Stimulated activated CD8-positive, alpha-beta memory T cell treated with anti-CD3 and anti-CD28 coated beads, Interleukin-2, amount 100 ng/mL, for 1 hour (primary cell): ENCODE results near the gene C2CD4D.

Experiments
- DNase-seq, 2 donors: peaks; one replicate each; pipeline ENCODE4 v3.0.0-alpha.2; 2020; ENCODE audit warnings: low read depth in 2 of 2

Gene C2CD4D

GRCh38 chr1:151790071-151790939 is 49.3 kb downstream of the C2CD4D start, which contains the start of gene TDRKH:
Gene TDRKH (minus strand): TSS chr1:151790500. CDS start chr1:151783022, 7,478 bp downstream.
- DNase-seq: peak; percentile 94 to 96
